Measurements from ENCODE around the gene MYOG.

MYOG gene

DNA sequence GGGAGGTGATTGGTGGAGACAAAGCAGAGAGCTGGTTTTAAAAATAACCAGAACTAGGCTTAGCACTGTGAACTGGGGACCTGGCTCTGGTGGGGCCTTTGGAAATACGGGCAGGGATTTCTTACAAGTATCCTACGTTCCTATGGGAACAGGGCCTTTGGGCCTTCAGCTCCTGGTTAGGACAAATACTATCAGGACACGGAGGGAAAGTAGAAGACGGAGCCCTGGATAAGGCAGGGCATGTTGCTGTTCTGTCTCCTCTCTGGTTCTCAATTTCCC, 5.3 kb upstream of the MYOG start:
- no peak overlapping the region for H3K4me3 ChIP-seq (ENCODE audit: low read depth in 1 of 2, low read length in 2 of 2)
- H3K79me2 ChIP-seq (ENCODE audit: insufficient read depth, low read length) = no peaks in the 10 kb centered on the region
- H3K4me2 ChIP-seq (ENCODE audit: insufficient read depth, low read length) = no peak overlapping the region
- H3K4me1 ChIP-seq (ENCODE audit: insufficient read depth, low read length) = no peaks in the 10 kb centered on the region
- TF ChIP-seq EZH2 (IDR thresholded peaks at IDR 0.05; ENCODE audit: borderline replicate concordance, low read depth, low read length, severe bottlenecking) = no peak
- TF ChIP-seq, protein P1, sequence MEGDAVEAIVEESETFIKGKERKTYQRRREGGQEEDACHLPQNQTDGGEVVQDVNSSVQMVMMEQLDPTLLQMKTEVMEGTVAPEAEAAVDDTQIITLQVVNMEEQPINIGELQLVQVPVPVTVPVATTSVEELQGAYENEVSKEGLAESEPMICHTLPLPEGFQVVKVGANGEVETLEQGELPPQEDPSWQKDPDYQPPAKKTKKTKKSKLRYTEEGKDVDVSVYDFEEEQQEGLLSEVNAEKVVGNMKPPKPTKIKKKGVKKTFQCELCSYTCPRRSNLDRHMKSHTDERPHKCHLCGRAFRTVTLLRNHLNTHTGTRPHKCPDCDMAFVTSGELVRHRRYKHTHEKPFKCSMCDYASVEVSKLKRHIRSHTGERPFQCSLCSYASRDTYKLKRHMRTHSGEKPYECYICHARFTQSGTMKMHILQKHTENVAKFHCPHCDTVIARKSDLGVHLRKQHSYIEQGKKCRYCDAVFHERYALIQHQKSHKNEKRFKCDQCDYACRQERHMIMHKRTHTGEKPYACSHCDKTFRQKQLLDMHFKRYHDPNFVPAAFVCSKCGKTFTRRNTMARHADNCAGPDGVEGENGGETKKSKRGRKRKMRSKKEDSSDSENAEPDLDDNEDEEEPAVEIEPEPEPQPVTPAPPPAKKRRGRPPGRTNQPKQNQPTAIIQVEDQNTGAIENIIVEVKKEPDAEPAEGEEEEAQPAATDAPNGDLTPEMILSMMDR (IDR thresholded peaks at IDR 0.05; ENCODE audit: borderline replicate concordance, extremely low read depth, low read length, poor library complexity, severe bottlenecking) = no peak
- DNase-seq (no peak), ATAC-seq (ENCODE audit: insufficient read depth, low read depth) (no peak)
- H3K9me3 ChIP-seq (ENCODE audit: insufficient read depth, low read length, severe bottlenecking) = no peaks in the 10 kb centered on the region
- no peaks in the 10 kb centered on the region for H4K20me1 ChIP-seq (ENCODE audit: insufficient read depth, low read length)
- H3K9ac ChIP-seq (ENCODE audit: low read depth, low read length) = no peak overlapping the region
- H3K27me3 ChIP-seq (ENCODE audit: insufficient read depth, low read length, poor library complexity) = peaks cover 18% of the 10 kb centered on the region
- no peak overlapping the region for H2AFZ ChIP-seq (ENCODE audit: low read depth, low read length)
- no peak overlapping the region for H3K27ac ChIP-seq (ENCODE audit: low read length)
- no peaks in the 10 kb centered on the region for H3K36me3 ChIP-seq (ENCODE audit: insufficient read depth, low read length)

DNA sequence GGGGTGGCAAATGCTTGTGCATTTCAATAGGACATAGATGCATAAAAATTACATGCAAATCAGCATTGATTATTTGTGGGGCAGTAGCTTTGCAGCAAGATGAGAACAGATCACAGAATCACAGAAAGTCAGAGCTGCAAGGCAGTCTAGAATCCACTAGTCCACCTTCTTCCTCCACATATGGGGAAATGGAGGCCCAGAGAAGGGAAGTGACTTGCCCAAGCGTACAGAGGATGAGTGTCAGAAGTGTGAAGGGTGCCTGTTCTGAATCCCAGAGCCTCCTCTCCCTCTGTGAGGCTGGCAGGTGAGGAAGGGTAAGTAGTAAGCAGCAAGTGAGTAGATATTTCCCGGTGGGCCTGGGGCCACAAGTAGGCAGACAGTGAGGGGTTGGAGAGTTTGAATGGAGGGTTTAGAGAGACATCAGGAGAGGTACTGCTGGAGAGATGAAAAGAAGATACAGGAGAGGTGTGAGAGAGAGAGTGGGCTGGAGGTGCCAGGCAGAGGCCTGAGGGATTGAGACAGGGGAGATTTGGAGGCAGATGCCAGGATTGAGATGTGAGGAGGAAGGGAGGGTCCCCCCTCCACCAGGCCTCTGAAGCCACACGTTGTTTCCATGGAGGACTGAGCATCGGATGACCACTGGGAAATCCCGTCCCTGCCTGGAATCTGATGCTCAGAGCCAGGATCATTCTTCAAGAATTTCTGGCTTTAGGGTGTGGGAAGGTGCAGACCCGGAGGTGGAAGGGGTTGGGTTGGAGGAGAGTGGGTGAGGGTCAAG, 4.8 kb upstream of the MYOG start:
- Histone ChIP-seq H3K4me3 (ENCODE audit: low read depth in 1 of 2, low read length in 2 of 2) (no peak overlapping the region), H3K9me3 (ENCODE audit: insufficient read depth, low read length, severe bottlenecking) (no peaks in the 10 kb centered on the region), H3K36me3 (ENCODE audit: insufficient read depth, low read length) (no peaks in the 10 kb centered on the region), H3K27ac (ENCODE audit: low read length) (no peak overlapping the region), H3K4me2 (ENCODE audit: insufficient read depth, low read length) (no peak overlapping the region), H4K20me1 (ENCODE audit: insufficient read depth, low read length) (no peaks in the 10 kb centered on the region), H2AFZ (ENCODE audit: low read depth, low read length) (no peak overlapping the region), H3K27me3 (ENCODE audit: insufficient read depth, low read length, poor library complexity) (peaks cover 18% of the 10 kb centered on the region), H3K79me2 (ENCODE audit: insufficient read depth, low read length) (no peaks in the 10 kb centered on the region), H3K4me1 (ENCODE audit: insufficient read depth, low read length) (no peaks in the 10 kb centered on the region), H3K9ac (ENCODE audit: low read depth, low read length) (no peak overlapping the region)
- no peak for ATAC-seq (ENCODE audit: insufficient read depth, low read depth)
- TF ChIP-seq EZH2 (IDR thresholded peaks at IDR 0.05; ENCODE audit: borderline replicate concordance, low read depth, low read length, severe bottlenecking) = no peak
- TF ChIP-seq, protein P1 (IDR thresholded peaks at IDR 0.05; ENCODE audit: borderline replicate concordance, extremely low read depth, low read length, poor library complexity, severe bottlenecking) = no peak
- DNase-seq = no peak

DNA sequence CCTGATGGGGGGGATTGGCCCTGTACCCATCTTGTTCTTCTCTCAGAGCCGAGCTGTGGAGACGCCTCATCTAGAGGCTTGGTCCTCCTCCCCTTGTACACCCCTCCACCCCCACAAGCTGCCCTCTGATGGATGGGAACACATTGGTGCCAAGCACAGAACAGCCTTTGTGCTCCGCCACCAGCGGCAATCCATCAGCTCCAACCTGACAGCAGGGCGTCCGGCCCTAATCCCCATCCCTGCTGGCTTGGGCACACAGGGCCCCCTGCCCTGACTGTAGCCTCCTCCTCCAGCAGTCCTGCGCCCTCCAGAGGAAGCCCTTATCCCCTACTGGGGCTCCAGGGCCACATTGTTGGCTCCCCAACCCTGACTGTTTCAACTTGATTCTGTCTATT, 3.8 kb upstream of the MYOG start:
- H3K4me1 ChIP-seq (ENCODE audit: insufficient read depth, low read length) = no peaks in the 10 kb centered on the region
- no peaks in the 10 kb centered on the region for H4K20me1 ChIP-seq (ENCODE audit: insufficient read depth, low read length)
- H3K4me3 ChIP-seq (ENCODE audit: low read depth in 1 of 2, low read length in 2 of 2) = no peak overlapping the region
- H3K27me3 ChIP-seq (ENCODE audit: insufficient read depth, low read length, poor library complexity) = peaks cover 18% of the 10 kb centered on the region
- H2AFZ ChIP-seq (ENCODE audit: low read depth, low read length) = no peak overlapping the region
- DNase-seq = no peak
- no peak for ATAC-seq (ENCODE audit: insufficient read depth, low read depth)
- H3K4me2 ChIP-seq (ENCODE audit: insufficient read depth, low read length) = no peak overlapping the region
- no peaks in the 10 kb centered on the region for H3K79me2 ChIP-seq (ENCODE audit: insufficient read depth, low read length)
- H3K9me3 ChIP-seq (ENCODE audit: insufficient read depth, low read length, severe bottlenecking) = no peaks in the 10 kb centered on the region
- H3K36me3 ChIP-seq (ENCODE audit: insufficient read depth, low read length) = no peaks in the 10 kb centered on the region
- H3K27ac ChIP-seq (ENCODE audit: low read length) = no peak overlapping the region
- no peak overlapping the region for H3K9ac ChIP-seq (ENCODE audit: low read depth, low read length)
- TF ChIP-seq EZH2 (IDR thresholded peaks at IDR 0.05; ENCODE audit: borderline replicate concordance, low read depth, low read length, severe bottlenecking) = no peak
- TF ChIP-seq, protein P1 (IDR thresholded peaks at IDR 0.05; ENCODE audit: borderline replicate concordance, extremely low read depth, low read length, poor library complexity, severe bottlenecking) = no peak

Data from DND-41 (cell line).